ENCODE results near the gene NKAIN4. TPM values are rescaled to one million over a fixed set of nuclear protein-coding genes. Genes with fewer than 3 reads are reported as not detected.

NKAIN4 gene
- total and polyA plus RNA-seq, 12 donors = 0.15 to 2.8 (median 0.36) TPM; not detected in 6

DNA sequence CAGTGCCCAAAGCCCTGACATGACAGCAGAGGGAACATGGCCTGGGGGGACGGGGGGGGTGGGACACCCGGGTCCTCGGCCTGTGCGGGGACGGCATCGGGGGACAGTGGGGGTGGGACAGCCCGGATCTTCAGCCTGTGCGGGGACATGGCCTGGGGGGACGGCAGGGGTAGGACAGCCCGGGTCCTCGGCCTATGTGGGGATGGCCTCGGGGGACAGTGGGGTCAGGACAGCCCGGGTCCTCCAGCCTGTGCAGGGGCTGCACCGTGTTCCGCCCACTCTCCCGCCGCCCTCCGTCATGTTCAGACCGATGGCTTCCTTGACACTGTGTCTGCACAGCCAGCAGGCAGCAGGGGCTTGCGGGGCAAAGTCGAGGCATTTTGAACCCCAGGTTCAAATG lies 11.5 kb downstream of the NKAIN4 start:
- no peak for TF ChIP-seq POLR2A (IDR thresholded peaks at IDR 0.05)
- TF ChIP-seq, protein P1, sequence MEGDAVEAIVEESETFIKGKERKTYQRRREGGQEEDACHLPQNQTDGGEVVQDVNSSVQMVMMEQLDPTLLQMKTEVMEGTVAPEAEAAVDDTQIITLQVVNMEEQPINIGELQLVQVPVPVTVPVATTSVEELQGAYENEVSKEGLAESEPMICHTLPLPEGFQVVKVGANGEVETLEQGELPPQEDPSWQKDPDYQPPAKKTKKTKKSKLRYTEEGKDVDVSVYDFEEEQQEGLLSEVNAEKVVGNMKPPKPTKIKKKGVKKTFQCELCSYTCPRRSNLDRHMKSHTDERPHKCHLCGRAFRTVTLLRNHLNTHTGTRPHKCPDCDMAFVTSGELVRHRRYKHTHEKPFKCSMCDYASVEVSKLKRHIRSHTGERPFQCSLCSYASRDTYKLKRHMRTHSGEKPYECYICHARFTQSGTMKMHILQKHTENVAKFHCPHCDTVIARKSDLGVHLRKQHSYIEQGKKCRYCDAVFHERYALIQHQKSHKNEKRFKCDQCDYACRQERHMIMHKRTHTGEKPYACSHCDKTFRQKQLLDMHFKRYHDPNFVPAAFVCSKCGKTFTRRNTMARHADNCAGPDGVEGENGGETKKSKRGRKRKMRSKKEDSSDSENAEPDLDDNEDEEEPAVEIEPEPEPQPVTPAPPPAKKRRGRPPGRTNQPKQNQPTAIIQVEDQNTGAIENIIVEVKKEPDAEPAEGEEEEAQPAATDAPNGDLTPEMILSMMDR (IDR thresholded peaks at IDR 0.05) = no peak
- 81 to 89% (median 85%) methylated on average over 6 to 21 of the region's 21 CpGs for WGBS, 4 donors
- no peak overlapping the region for H3K27ac ChIP-seq
- no peaks in the 10 kb centered on the region for H3K9me3 ChIP-seq (replicated peaks in 1 of 3)
- no peaks in the 10 kb centered on the region for H3K36me3 ChIP-seq (replicated peaks in 1 of 2)
- H3K4me1 ChIP-seq (replicated peaks in 1 of 2) = no peaks in the 10 kb centered on the region
- intact Hi-C loops (cut with DNase I) = no loop called here
- H3K4me3 ChIP-seq = no peak overlapping the region
- peaks cover 4% of the 10 kb centered on the region for H3K27me3 ChIP-seq
- no peak for DNase-seq

DNA sequence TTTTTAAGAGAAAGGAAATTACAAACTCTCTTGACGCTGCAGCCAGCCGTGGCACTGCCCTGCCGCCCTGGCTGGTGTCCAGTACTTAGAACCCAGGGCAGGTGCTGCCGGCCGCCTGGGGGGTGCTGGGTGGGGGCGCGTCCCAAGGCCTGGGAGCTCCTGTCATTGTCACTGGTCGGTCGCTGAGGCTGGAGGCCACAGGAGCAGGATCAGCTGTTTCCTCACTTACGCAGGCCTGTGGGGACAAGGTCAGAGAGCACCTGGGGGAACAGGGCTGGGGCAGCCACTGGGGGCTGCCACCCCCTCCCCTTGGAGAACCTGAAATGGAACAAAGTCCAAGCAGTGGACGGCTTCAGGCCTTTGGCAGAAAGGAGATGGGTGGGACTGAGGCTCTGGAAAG lies 13.0 kb downstream of the NKAIN4 start:
- H3K36me3 ChIP-seq (replicated peaks in 1 of 2) = no peaks in the 10 kb centered on the region
- no peaks in the 10 kb centered on the region for H3K27me3 ChIP-seq
- intact Hi-C loops (cut with DNase I) = no loop called here
- H3K27ac ChIP-seq = no peak overlapping the region
- no peaks in the 10 kb centered on the region for H3K4me1 ChIP-seq (replicated peaks in 1 of 2)
- no peak for TF ChIP-seq POLR2A (IDR thresholded peaks at IDR 0.05)
- TF ChIP-seq, protein P1 (IDR thresholded peaks at IDR 0.05) = no peak
- DNase-seq = no peak
- H3K9me3 ChIP-seq (replicated peaks in 1 of 3) = no peaks in the 10 kb centered on the region
- 34 to 47% (median 46%) methylated on average over 11 of the region's 11 CpGs for whole genome bisulfite sequencing, 4 donors
- H3K4me3 ChIP-seq = no peak overlapping the region

DNA sequence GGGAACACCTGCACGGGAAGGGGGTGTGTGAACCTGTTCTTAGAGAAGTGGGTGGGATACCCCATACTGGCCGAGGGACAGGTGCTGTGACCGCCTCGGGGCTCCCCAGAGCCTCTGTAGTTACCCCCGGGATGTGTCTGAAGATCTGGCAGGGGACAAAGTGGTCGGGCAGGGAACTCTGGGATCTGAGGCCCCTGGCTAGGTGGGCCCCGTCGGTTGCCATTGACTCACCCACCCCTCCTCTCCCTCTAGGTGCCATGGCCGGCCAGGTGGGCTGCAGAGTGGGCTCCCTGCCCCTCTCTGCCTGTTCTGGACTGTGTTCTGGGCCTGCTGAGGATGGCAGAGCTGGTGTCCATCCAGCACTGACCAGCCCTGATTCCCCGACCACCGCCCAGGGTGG lies 14.3 kb downstream of the NKAIN4 start:
- Histone ChIP-seq H3K4me3 (no peak overlapping the region), H3K9me3 (replicated peaks in 1 of 3) (no peaks in the 10 kb centered on the region), H3K27me3 (no peaks in the 10 kb centered on the region), H3K27ac (no peak overlapping the region), H3K4me1 (replicated peaks in 1 of 2) (no peaks in the 10 kb centered on the region), H3K36me3 (replicated peaks in 1 of 2) (no peaks in the 10 kb centered on the region)
- TF ChIP-seq POLR2A (IDR thresholded peaks at IDR 0.05) = no peak
- TF ChIP-seq, protein P1 (IDR thresholded peaks at IDR 0.05) = no peak
- DNase-seq = no peak
- intact Hi-C loops (cut with DNase I) = no loop called here
- WGBS, 4 donors = 67 to 93% (median 81%) methylated on average over 1 to 11 of the region's 11 CpGs; no CpG with 5 or more reads in 1 of the 4 donors

DNA sequence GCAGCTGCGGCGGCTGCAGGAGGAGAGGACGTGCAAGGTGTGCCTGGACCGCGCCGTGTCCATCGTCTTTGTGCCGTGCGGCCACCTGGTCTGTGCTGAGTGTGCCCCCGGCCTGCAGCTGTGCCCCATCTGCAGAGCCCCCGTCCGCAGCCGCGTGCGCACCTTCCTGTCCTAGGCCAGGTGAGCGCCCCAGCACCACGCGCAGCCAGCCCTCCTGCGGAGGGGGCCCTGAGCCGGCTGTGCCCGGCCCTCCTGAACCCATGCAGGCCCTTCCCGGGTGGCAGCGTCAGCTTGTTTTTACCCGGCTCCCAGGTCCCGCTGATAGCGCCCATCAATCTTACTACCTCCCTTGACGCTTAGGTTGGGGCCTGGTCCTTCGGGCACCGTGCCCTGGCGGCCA lies 14.8 kb downstream of the NKAIN4 start:
- no peaks in the 10 kb centered on the region for H3K36me3 ChIP-seq (replicated peaks in 1 of 2)
- TF ChIP-seq, protein P1 (IDR thresholded peaks at IDR 0.05) = no peak
- no peak for TF ChIP-seq POLR2A (IDR thresholded peaks at IDR 0.05)
- H3K9me3 ChIP-seq (replicated peaks in 1 of 3) = no peaks in the 10 kb centered on the region
- intact Hi-C loops (cut with DNase I) = no loop called here
- no peaks in the 10 kb centered on the region for H3K27me3 ChIP-seq
- H3K4me3 ChIP-seq = no peak overlapping the region
- WGBS, 4 donors = 84 to 91% (median 89%) methylated on average over 11 to 30 of the region's 30 CpGs
- no peak overlapping the region for H3K27ac ChIP-seq
- no peaks in the 10 kb centered on the region for H3K4me1 ChIP-seq (replicated peaks in 1 of 2)
- no peak for DNase-seq

All from adrenal gland (tissue), 12 donors.